Smooth muscle cell (in vitro differentiated cells): ENCODE results near the gene KLHL12. TPM values are rescaled to one million over a fixed set of nuclear protein-coding genes. Genes with fewer than 3 reads are reported as not detected.

ENCODE experiments used
- DNase-seq: peaks from one replicate; lab custom pipeline; 2025; ENCODE audit not compliant: unreplicated experiment; lab: John Stamatoyannopoulos, UW
- H2AFZ ChIP-seq: fragments of 200-600 bp; sonication (generic); 2 replicates; pipeline ENCODE4 v1.6.0; 2016; ENCODE audit warnings: antibody characterized with exemption, low read depth, mild to moderate bottlenecking
- H3F3A ChIP-seq: fragments of 200-600 bp; sonication (generic); 2 replicates; pipeline ENCODE4 v1.6.0; 2017; ENCODE audit warnings: antibody characterized with exemption, low read depth
- H3K27ac ChIP-seq: fragments of 200-600 bp; sonication (generic); 2 replicates; pipeline ENCODE4 v1.5.1; 2016; ENCODE audit warnings: low read depth, mild to moderate bottlenecking
- H3K27me3 ChIP-seq: fragments of 200-600 bp; sonication (generic); 2 replicates; pipeline ENCODE4 v1.6.1; 2016; ENCODE audit warnings: low read depth, mild to moderate bottlenecking
- H3K36me3 ChIP-seq: fragments of 200-600 bp; sonication (generic); 2 replicates; pipeline ENCODE4 v1.5.1; 2016; ENCODE audit warnings: low read depth
- H3K4me1 ChIP-seq: fragments of 200-600 bp; sonication (generic); 2 replicates; pipeline ENCODE4 v1.5.1; 2016; ENCODE audit warnings: low read depth
- H3K4me2 ChIP-seq: fragments of 200-600 bp; sonication (generic); 2 replicates; pipeline ENCODE4 v1.6.0; 2016; ENCODE audit warnings: mild to moderate bottlenecking
- H3K4me3 ChIP-seq: fragments of 200-600 bp; sonication (generic); 2 replicates; pipeline ENCODE4 v1.5.1; 2016; ENCODE audit warnings: mild to moderate bottlenecking
- H3K79me2 ChIP-seq: fragments of 200-600 bp; sonication (generic); 2 replicates; pipeline ENCODE4 v1.6.0; 2016; ENCODE audit warnings: low read depth, mild to moderate bottlenecking
- H3K9ac ChIP-seq: fragments of 200-600 bp; sonication (generic); 2 replicates; pipeline ENCODE4 v1.6.0; 2016; ENCODE audit warnings: low read depth
- H3K9me3 ChIP-seq: fragments of 200-600 bp; sonication (generic); replicated peaks from 2 replicates; pipeline ENCODE4 v1.5.1; 2016; ENCODE audit warnings: low read depth
- H4K20me1 ChIP-seq: fragments of 200-600 bp; sonication (generic); 2 replicates; pipeline ENCODE4 v1.6.0; 2016; ENCODE audit warnings: low read depth
- WGBS: methylation state at CpG from one replicate; pipeline ENCODE4 v1.1.7; 2016; ENCODE audit warnings: low lambda C conversion rate; 5-methylcytosine and 5-hydroxymethylcytosine counted together
- polyA plus RNA-seq: library from polyadenylated mRNA; unstranded; fragments of >200 nt; fragmentation: Nextera tagmentation; extraction: Ambion mirVana; gene quantifications from 2 replicates; pipeline ENCODE4 v1.2.1, GENCODE V29; 2016
- total RNA-seq: library from RNA; depleted of rRNA; stranded (reverse); fragments of >200 nt; gene quantifications from 2 replicates; pipeline ENCODE4 v1.2.3, GENCODE V29; 2014
- TF ChIP-seq, protein P1 (sequence below): fragments of 200-600 bp; sonication (generic); IDR thresholded peaks from 2 replicates; pipeline ENCODE4 v1.5.1; 2017; ENCODE audit warnings: borderline replicate concordance, mild to moderate bottlenecking, antibody characterized with exemption; ENCODE audit not compliant: insufficient read depth, poor library complexity, severe bottlenecking

The KLHL12 gene
- total and polyA plus RNA-seq, 2 experiments from 2014 or later: 19.0 to 22.7 TPM

DNA sequence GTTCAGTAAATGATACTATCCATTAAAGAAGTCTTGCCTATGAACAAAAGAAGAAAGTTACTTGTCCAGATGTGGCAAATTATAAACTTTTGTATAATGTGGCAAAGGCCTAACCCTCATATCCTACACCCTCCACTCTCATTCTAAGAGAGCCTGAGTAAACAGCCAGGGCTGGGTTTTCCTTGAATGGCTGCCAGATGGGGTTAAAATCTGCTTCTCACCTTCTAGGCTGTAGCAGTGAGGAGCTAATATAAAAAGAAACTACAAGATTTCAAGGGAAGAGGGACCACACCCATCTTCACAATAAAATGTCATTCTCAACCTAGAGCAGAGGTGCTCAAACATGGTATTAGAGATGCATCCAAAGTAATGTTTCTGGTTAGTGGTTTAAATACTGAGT, 47.0 kb downstream of the KLHL12 start:
- no peak for DNase-seq
- Histone ChIP-seq H3F3A (no peaks in the 10 kb centered on the region), H4K20me1 (peaks cover 33% of the 10 kb centered on the region), H3K4me2 (no peak overlapping the region), H3K27ac (no peak overlapping the region), H3K27me3 (no peaks in the 10 kb centered on the region), H3K9me3 (no peaks in the 10 kb centered on the region), H3K79me2 (peaks cover 16% of the 10 kb centered on the region), H3K9ac (no peak overlapping the region), H2AFZ (no peak overlapping the region), H3K4me1 (no peaks in the 10 kb centered on the region), H3K4me3 (no peak overlapping the region), H3K36me3 (no peaks in the 10 kb centered on the region)
- TF ChIP-seq, protein P1, sequence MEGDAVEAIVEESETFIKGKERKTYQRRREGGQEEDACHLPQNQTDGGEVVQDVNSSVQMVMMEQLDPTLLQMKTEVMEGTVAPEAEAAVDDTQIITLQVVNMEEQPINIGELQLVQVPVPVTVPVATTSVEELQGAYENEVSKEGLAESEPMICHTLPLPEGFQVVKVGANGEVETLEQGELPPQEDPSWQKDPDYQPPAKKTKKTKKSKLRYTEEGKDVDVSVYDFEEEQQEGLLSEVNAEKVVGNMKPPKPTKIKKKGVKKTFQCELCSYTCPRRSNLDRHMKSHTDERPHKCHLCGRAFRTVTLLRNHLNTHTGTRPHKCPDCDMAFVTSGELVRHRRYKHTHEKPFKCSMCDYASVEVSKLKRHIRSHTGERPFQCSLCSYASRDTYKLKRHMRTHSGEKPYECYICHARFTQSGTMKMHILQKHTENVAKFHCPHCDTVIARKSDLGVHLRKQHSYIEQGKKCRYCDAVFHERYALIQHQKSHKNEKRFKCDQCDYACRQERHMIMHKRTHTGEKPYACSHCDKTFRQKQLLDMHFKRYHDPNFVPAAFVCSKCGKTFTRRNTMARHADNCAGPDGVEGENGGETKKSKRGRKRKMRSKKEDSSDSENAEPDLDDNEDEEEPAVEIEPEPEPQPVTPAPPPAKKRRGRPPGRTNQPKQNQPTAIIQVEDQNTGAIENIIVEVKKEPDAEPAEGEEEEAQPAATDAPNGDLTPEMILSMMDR: no peak

DNA sequence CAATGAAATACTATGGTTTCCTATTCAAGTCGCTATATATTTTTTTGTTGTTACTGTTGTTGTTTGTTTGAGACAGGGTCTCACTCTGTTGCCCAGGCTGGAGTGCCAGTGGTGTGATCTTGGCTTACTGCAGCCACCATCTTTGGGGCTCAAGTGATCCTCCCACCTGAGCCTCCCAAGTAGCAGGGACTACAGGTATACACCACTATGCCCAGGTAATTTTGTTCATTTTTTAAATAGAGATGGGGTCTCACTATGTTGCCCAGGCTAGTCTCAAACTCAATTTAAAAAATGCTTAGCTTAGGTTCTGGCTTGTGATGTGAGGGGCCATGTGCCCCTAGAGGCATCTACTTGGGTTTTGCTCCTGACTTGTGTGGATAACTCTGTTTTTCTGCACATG, 47.9 kb downstream of the KLHL12 start:
- DNase-seq: no peak
- Histone ChIP-seq H3K9me3 (no peaks in the 10 kb centered on the region), H3K4me2 (no peak overlapping the region), H3K9ac (no peak overlapping the region), H3K27ac (no peak overlapping the region), H3K4me3 (no peak overlapping the region), H3K27me3 (no peaks in the 10 kb centered on the region), H3K4me1 (no peaks in the 10 kb centered on the region), H3K36me3 (no peaks in the 10 kb centered on the region), H4K20me1 (peaks cover 25% of the 10 kb centered on the region), H2AFZ (no peak overlapping the region), H3K79me2 (peaks cover 15% of the 10 kb centered on the region), H3F3A (no peaks in the 10 kb centered on the region)
- 91% methylated on average over 1 of the region's 1 CpG for WGBS
- TF ChIP-seq, protein P1: no peak

DNA sequence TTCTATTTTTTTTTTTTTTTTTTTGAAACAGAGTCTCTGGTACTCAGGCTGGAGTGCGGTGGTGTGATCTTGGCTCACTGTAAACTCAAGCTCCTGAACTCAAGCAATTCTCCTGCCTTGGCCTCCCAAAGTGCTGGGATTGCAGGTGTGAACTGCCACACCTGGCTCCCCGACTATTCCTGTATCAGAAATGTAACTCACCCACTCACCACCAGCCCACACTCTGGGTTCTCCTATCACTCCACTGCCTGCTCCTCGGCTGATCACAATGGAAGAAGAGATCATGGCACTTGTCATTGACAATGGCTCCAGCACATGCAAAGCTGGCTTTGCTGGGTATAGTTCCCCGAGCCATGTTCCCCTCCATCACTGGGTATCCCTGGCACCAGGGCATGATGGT, 54.0 kb downstream of the KLHL12 start:
- Histone ChIP-seq H2AFZ (no peak overlapping the region), H3F3A (no peaks in the 10 kb centered on the region), H3K36me3 (no peaks in the 10 kb centered on the region), H3K27ac (no peak overlapping the region), H3K9me3 (no peaks in the 10 kb centered on the region), H3K4me1 (no peaks in the 10 kb centered on the region), H3K27me3 (no peaks in the 10 kb centered on the region), H3K4me2 (no peak overlapping the region), H3K79me2 (no peaks in the 10 kb centered on the region), H4K20me1 (no peaks in the 10 kb centered on the region), H3K9ac (no peak overlapping the region), H3K4me3 (no peak overlapping the region)
- WGBS: 90% methylated on average over 4 of the region's 4 CpGs
- TF ChIP-seq, protein P1: no peak
- DNase-seq: no peak

DNA sequence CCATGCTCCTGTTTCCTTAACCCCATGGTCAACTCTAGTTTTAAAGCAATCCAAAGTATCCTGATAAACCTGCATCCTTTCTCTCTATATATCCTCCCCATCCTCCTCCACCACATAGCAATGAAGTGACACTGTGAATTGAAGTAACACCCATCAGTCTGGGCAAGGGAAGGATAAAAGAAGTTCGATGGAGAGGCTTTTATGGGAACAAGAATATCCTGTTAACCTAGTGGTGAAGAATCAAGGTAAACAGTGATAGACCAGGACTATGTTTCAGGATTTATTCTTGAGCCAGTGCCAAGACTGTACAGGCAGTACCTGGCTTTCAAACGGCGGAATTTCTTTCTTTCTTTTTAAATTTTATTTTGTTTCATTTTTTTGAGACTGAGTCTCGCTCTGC, 55.7 kb downstream of the KLHL12 start:
- Histone ChIP-seq H3K36me3 (no peaks in the 10 kb centered on the region), H3K27me3 (no peaks in the 10 kb centered on the region), H3K27ac (no peak overlapping the region), H3F3A (no peaks in the 10 kb centered on the region), H2AFZ (no peak overlapping the region), H3K4me1 (no peaks in the 10 kb centered on the region), H3K4me2 (no peak overlapping the region), H3K9me3 (no peaks in the 10 kb centered on the region), H3K9ac (no peak overlapping the region), H3K4me3 (no peak overlapping the region), H3K79me2 (no peaks in the 10 kb centered on the region), H4K20me1 (no peaks in the 10 kb centered on the region)
- TF ChIP-seq, protein P1: no peak
- DNase-seq: no peak
- 93% methylated on average over 4 of the region's 4 CpGs for WGBS
